D721Med (cell line): Measurements from ENCODE around the gene BACH2.
"Not testable (repeated sequence)": the region's sequence is repeated elsewhere in the genome, so short reads cannot be mapped to it uniquely, and the experiment has no call there.

Experiments used
- DNase-seq: peaks from one replicate; pipeline ENCODE4 v3.0.0; 2011; ENCODE audit warnings: low spot score; ENCODE audit not compliant: insufficient read length
- FAIRE-seq: peaks from 2 replicates; lab custom pipeline; 2011; peaks lifted over from hg19 to GRCh38; lab: Jason Lieb, UNC
- CTCF ChIP-seq: IDR thresholded peaks from 2 replicates; pipeline ENCODE4 v1.5.1; 2012; ENCODE audit warnings: mild to moderate bottlenecking, control low read depth; ENCODE audit not compliant: insufficient read depth; ENCODE audit errors: missing control alignments

The BACH2 gene

GRCh38 chr6:89975991-89976693, 320.5 kb downstream of the BACH2 start:
- DNase-seq (no peak), FAIRE-seq (no peak)
- no peak for TF ChIP-seq CTCF

DNA sequence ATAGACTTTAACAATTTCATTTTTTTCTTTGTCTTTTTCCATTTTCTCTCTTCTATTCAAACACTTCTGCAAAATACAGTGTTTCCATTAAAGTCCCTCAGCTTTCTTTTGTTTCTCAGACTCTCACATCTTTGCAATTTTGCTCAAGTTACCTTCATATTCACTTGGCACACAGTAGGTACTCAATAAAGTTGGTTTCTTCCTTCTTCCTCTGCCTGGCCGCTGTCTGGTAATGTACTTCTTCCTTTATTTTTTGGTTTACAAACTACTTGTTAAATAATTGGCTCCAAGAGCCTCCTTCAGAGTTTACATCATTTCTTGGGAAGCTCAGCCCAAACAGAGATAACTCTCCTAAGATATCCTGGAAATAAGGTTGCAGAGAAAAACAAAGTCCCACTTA, 321.3 kb downstream of the BACH2 start:
- FAIRE-seq (no peak), DNase-seq (no peak)
- TF ChIP-seq CTCF: no peak

- DNase-seq (no peak), FAIRE-seq (no peak)
- TF ChIP-seq CTCF: no peak
These were observed 321.8 kb downstream of the BACH2 start for GRCh38 chr6:89974834-89975233.

- DNase-seq (no peak), FAIRE-seq (no peak)
- no peak for TF ChIP-seq CTCF
These were observed 324.6 kb downstream of the BACH2 start for GRCh38 chr6:89972025-89972381.

DNA sequence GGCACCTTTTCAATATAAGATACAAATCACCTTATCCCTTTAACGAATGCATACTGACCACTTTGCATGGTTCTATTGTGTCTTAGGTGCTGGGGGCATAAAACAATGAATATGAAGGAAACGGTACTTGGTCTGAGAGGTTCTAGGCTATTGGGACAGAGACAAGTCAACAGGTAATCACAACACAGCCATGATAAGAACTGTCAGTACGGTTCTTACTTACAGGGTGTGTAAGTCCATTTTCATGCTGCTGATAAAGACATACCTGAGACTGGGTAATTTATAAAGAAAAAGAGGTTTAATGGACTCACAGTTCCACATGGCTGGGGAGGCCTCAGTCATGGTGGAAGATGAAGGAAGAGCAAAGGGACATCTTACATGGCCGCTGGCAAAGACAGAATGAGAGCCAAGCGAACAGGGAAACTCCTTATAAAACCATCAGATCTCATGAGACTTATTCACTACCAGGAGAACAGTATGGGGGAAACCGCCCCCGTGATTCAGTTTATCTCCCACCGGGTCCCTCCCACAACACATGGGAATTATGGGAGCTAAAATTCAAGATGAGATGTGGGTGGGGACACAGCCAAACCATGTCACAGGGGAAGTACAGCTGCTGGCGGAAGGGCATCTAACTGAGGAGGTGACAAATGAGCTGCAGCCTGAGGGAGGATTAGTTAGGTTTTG, 325.2 kb downstream of the BACH2 start:
- DNase-seq, FAIRE-seq: not testable (repeated sequence)

DNA sequence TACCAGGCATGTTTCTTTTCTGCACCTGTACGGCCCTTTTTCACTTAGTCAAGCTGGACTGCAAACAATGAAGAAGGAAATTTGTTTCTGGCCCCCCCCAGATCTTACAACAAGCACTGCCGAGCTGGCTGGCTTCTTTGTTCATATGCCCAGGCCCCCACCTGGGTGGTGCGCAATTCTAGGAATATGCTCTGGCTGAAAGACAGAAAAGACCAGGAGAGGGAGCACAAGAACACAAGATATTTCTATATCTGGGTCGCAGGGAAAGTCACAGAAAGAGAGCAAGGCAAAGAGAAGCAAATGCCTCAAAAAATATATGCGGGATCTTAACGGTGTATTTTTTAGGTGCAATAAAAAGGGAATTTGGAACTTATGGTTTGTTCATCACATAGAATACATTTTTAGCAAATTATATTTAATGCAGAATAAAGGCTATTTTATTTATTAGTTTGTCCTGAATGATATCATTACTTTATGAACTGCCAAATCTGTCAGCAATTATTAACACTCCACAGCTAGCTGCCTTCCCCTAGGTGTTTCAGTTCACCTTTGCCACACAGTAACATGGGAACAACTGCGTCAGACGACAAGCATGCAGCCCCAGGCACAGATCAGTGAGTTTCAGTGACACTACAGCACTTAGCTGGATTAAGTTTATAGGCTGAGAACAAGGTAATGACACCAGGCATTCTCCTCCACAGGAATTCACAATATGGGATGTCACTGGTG, 325.9 kb downstream of the BACH2 start:
- FAIRE-seq (peak; percentile 75), DNase-seq (no peak)
- peak; percentile 87 for TF ChIP-seq CTCF

DNA sequence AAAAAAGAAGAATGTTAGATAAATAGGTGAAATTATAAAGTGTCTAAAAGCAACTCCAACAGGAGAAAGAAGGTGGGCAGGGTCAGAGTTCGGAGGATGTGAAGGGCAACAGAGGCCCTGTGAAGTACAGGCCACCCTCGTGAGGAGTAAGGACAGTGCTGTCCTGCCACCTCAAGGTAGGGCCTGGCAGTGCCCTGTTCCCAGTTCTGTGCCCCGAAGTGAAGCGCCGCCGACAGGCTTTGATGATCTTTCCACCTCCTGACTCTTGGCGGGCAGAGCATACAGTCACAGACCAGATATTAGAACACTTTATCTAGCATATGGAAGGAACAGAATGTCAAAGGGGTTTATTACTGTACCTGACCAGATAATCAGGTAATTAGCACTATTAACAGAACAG, 326.6 kb downstream of the BACH2 start:
- DNase-seq (no peak), FAIRE-seq (peak; percentile 11)

More for the DNA sequence above, 326.6 kb downstream of the BACH2 start:
- peak; percentile 22 for TF ChIP-seq CTCF
